Lower lobe of right lung (tissue), 2 donors: ENCODE measurements around the gene MMP14. TPM values are rescaled to one million over a fixed set of nuclear protein-coding genes. Genes with fewer than 3 reads are reported as not detected.

Experiments
- ATAC-seq, 2 donors: fragments of 200-7000 bp; cut with Tn5 transposase; one replicate each; pipeline ENCODE4 v1.9.1; 2020 to 2022; ENCODE audit warnings: mild to moderate bottlenecking in 2 of 2, moderate library complexity in 2 of 2
- DNase-seq: peaks from one replicate; pipeline ENCODE4 v3.0.0-alpha.2; 2020
- H3K27ac ChIP-seq: fragments of 200-600 bp; one replicate; pipeline ENCODE4 v1.8.0; 2022
- H3K27me3 ChIP-seq: fragments of 200-600 bp; one replicate; pipeline ENCODE4 v1.8.0; 2022; ENCODE audit warnings: low read depth
- H3K36me3 ChIP-seq: fragments of 200-600 bp; one replicate; pipeline ENCODE4 v1.8.0; 2022; ENCODE audit warnings: mild to moderate bottlenecking
- H3K4me1 ChIP-seq: fragments of 200-600 bp; one replicate; pipeline ENCODE4 v1.8.0; 2022
- H3K4me3 ChIP-seq: fragments of 200-600 bp; one replicate; pipeline ENCODE4 v1.8.0; 2022; ENCODE audit warnings: mild to moderate bottlenecking
- H3K9me3 ChIP-seq: fragments of 200-600 bp; one replicate; pipeline ENCODE4 v1.8.0; 2022
- CTCF ChIP-seq: fragments of 200-600 bp; IDR thresholded peaks from one replicate; pipeline ENCODE4 v1.8.0; 2022; ENCODE audit warnings: antibody characterized with exemption, mild to moderate bottlenecking
- intact Hi-C: fragments of 100-400 bp; cut with DNase I; formaldehyde crosslinking; loops from one replicate; pipeline ENCODE4 v1.11.0; 2022
- total RNA-seq: library from RNA; stranded (reverse); fragmentation: NEBNext Ultra II Directional; extraction: Animal tissue kit (Norgen Biotek cat#: 25700); gene quantifications from one replicate; pipeline ENCODE4 v1.2.1, GENCODE V29; 2021
- donor health status: DM: no; HTN: yes; CAD: no; lungs with severe emphysema.

MMP14 gene
- total RNA-seq, 1 donor from 2014 or later = 124 TPM

- no peak for ATAC-seq
- no peaks in the 10 kb centered on the region for H3K36me3 ChIP-seq
- no peak for DNase-seq
- no peak for TF ChIP-seq CTCF
- intact Hi-C loops = no loop called here
- H3K27me3 ChIP-seq = no peaks in the 10 kb centered on the region
- no peaks in the 10 kb centered on the region for H3K9me3 ChIP-seq
- H3K4me1 ChIP-seq = peaks cover 9% of the 10 kb centered on the region
- H3K4me3 ChIP-seq = no peak overlapping the region
- no peak overlapping the region for H3K27ac ChIP-seq
These were observed 41.8 kb upstream of the MMP14 start for GRCh38 chr14:22794551-22794951.

GRCh38 chr14:22796087-22796707 is 40.2 kb upstream of the MMP14 start:
- no peaks in the 10 kb centered on the region for H3K27me3 ChIP-seq
- H3K27ac ChIP-seq = no peak overlapping the region
- TF ChIP-seq CTCF = no peak
- intact Hi-C loops = no loop called here
- DNase-seq (no peak), ATAC-seq (no peak)
- H3K4me1 ChIP-seq = peaks cover 4% of the 10 kb centered on the region
- H3K36me3 ChIP-seq = no peaks in the 10 kb centered on the region
- H3K9me3 ChIP-seq = no peaks in the 10 kb centered on the region
- no peak overlapping the region for H3K4me3 ChIP-seq

GRCh38 chr14:22797017-22797917 is 39.1 kb upstream of the MMP14 start:
- Histone ChIP-seq H3K27ac (no peak overlapping the region), H3K9me3 (no peaks in the 10 kb centered on the region), H3K36me3 (no peaks in the 10 kb centered on the region), H3K27me3 (no peaks in the 10 kb centered on the region), H3K4me1 (peaks cover 7% of the 10 kb centered on the region), H3K4me3 (no peak overlapping the region)
- ATAC-seq (no peak), DNase-seq (no peak)
- TF ChIP-seq CTCF = no peak
- intact Hi-C loops = no loop called here

- peaks cover 9% of the 10 kb centered on the region for H3K4me1 ChIP-seq
- H3K4me3 ChIP-seq = no peak overlapping the region
- no peaks in the 10 kb centered on the region for H3K36me3 ChIP-seq
- intact Hi-C loops = no loop called here
- no peak for TF ChIP-seq CTCF
- H3K27ac ChIP-seq = no peak overlapping the region
- DNase-seq = no peak
- no peaks in the 10 kb centered on the region for H3K9me3 ChIP-seq
- peak; percentile 55 to 64 for ATAC-seq
- no peaks in the 10 kb centered on the region for H3K27me3 ChIP-seq
These were observed 37.9 kb upstream of the MMP14 start for GRCh38 chr14:22798528-22798927.

- intact Hi-C loops = no loop called here
- no peaks in the 10 kb centered on the region for H3K36me3 ChIP-seq
- no peaks in the 10 kb centered on the region for H3K9me3 ChIP-seq
- no peaks in the 10 kb centered on the region for H3K27me3 ChIP-seq
- H3K4me1 ChIP-seq = peaks cover 9% of the 10 kb centered on the region
- ATAC-seq (peak in 1 of 2 donors; percentile 18), DNase-seq (no peak)
- H3K27ac ChIP-seq = no peak overlapping the region
- TF ChIP-seq CTCF = no peak
- H3K4me3 ChIP-seq = no peak overlapping the region
These were observed 36.0 kb upstream of the MMP14 start for GRCh38 chr14:22800346-22800745.
